GM12864 (cell line): Measurements from ENCODE around the gene HELZ2.

ENCODE experiments used
- DNase-seq: peaks from one replicate; pipeline ENCODE4 v3.0.0-alpha.2; 2011; ENCODE audit warnings: low read depth
- H3K4me3 ChIP-seq: 2 replicates; pipeline ENCODE4 v1.5.1; 2011; ENCODE audit warnings: mild to moderate bottlenecking, low read depth, low read length, control low read depth
- TF ChIP-seq, protein P1 (sequence below): IDR thresholded peaks from 2 replicates; pipeline ENCODE4 v1.5.1; 2011; ENCODE audit warnings: low read depth, mild to moderate bottlenecking, moderate library complexity, low read length, control low read depth, inconsistent platforms; ENCODE audit errors: missing control alignments

The HELZ2 gene

DNA sequence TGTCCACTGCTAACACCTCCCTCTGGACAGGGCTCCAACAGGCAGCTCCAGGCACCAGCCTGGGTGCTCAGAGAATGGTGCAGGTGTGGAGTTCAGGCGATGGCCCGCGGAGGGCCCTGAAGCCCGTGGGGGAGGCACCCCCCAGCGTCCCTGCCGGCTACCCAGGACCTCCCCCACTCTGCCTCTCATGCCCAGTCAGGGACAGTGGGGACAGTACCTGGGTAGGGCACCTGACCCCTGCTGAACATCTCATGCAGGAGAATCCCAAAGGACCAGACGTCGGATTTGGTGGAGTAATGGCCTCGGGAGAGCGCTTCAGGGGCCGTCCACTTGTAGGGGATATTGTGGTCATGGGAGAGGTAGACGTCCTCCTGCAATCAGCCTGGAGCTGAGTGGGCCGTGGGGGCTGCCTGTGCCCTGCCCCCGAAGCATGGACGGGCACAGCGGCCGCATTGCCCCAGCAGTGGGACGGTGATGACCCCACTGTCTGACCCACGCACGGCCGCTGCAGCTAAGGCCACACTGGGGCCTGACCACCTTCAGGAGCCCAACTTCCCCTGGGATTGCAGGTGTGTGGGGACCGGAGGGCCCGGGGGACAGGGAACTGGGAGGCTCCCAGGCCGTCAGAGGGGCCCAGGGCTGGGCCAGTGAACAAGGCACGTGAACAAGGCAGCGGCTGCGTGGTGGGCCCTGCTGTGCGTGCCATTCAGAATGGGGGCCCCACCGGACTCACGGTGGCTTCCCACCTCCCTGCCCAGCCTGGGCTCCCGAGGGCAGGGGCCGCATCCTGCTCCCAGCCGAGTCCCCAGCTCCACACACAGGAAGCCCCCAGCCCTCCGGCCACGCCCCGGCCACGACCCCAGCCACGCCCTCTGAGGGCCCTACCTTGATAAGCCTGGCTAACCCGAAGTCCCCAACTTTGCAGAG lies 43.9 kb downstream of the HELZ2 start:
- DNase-seq, result no peak
- TF ChIP-seq, protein P1, sequence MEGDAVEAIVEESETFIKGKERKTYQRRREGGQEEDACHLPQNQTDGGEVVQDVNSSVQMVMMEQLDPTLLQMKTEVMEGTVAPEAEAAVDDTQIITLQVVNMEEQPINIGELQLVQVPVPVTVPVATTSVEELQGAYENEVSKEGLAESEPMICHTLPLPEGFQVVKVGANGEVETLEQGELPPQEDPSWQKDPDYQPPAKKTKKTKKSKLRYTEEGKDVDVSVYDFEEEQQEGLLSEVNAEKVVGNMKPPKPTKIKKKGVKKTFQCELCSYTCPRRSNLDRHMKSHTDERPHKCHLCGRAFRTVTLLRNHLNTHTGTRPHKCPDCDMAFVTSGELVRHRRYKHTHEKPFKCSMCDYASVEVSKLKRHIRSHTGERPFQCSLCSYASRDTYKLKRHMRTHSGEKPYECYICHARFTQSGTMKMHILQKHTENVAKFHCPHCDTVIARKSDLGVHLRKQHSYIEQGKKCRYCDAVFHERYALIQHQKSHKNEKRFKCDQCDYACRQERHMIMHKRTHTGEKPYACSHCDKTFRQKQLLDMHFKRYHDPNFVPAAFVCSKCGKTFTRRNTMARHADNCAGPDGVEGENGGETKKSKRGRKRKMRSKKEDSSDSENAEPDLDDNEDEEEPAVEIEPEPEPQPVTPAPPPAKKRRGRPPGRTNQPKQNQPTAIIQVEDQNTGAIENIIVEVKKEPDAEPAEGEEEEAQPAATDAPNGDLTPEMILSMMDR, result no peak
- no peak overlapping the region for H3K4me3 ChIP-seq

DNA sequence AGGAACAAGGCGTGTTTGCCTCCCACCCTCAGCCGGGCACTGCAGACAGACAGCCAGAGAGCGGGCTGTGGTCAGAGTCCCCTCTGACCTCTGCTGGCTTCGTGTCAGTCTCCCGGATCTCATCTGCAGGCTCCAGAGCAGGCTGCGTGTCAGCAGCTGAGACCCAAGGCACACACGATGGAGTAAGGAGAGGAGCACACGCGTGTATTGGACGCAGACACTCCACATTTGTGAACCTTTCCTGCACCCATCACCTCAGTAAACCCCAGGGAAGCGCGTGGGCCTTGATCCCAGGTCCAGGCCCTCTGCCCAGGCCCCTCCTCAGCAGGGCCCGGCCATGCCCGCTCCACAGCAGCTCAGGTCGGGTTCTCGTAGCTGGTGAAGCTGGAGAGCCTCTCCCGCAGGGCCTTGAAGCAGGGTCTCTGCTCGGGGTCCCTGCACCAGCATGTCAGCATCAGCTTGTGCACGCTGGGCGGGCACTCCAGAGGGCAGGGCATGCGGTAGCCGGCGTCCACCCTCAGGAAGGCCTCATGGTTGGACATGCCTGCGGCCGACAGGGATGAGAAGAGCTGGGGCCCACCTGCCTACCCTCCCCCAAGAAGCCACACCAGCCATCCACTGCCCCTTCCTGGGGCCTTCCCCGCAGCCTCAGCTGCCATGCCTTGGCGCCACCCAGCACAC lies 44.7 kb downstream of the HELZ2 start:
- no peak overlapping the region for H3K4me3 ChIP-seq
- no peak for DNase-seq
- TF ChIP-seq, protein P1, result no peak

DNA sequence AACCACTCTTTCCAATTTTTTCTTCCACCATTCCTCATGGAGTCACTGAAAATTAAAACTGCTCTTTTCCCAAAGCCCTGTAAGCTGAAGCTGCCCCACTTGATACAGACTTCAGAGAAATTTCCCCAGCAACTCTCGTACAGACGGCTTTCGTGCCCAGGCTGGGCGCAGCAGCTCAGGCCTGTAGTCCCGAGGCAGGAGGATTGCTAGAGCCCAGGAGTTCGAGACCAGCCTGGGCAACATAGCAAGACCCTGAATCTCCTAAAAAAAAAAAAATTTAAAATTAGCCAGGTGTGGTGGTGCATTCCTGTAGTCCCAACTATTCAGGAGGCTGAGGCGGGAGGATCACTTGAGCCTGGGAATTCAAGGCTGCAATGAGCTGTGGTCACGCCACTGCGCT lies 46.9 kb downstream of the HELZ2 start:
- H3K4me3 ChIP-seq, result no peak overlapping the region
- no peak for DNase-seq
- TF ChIP-seq, protein P1, result no peak

DNA sequence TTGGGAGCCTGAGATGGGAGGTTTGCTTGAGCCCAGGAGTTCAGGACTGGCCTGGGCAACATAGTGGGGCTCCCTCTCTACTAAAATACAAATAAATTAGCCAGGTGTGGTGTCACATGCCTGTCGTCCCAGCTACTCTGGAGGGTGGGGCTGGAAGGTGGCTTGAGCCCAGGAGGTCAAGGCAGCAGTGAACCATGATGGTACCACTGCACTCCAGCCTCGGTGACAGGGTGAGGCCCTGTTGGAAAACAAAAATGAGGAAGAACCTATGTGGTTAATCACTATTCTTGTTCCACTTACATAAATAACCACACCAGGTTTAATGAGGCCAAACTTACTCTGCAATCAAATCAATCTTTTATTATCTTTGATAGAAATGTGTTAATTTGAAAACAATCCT lies 48.1 kb downstream of the HELZ2 start:
- H3K4me3 ChIP-seq, result no peak overlapping the region

DNA sequence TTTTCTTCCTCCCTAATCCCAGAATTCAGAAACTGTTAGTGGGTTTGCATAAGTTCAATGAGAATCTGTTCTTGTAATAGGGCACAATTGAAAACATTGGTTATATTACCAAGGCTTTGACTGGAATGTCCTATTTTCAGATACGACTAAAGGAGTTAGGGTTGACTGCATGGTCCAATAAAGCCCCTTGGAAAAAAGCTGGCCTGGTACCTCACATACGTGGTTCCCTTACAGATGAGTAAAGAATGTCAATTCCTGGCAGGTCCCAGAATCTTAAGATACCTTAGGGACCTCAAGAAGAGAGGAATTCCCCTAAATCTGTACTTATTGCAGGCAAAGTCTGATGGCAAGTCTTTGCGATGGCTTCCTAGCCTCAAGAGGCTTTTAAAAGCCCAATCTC lies 48.9 kb downstream of the HELZ2 start:
- DNase-seq, result no peak
- TF ChIP-seq, protein P1, result no peak

More for the DNA sequence above, 48.1 kb downstream of the HELZ2 start:
- TF ChIP-seq, protein P1, result no peak
- no peak for DNase-seq

More for the DNA sequence above, 48.9 kb downstream of the HELZ2 start:
- H3K4me3 ChIP-seq, result no peak overlapping the region
